Left hindlimb (tissue), 1 donor: ENCODE measurements around the gene COX4I1.

ENCODE experiments used
- DNase-seq: peaks from one replicate; pipeline ENCODE4 v3.0.0-alpha.2; 2018

COX4I1 gene

GRCh38 chr16:85799497-85800320 lies at the start of gene COX4I1, which contains the start of gene EMC8:
COX4I1 (plus strand) TSS chr16:85799695; CDS start chr16:85801206, 1,511 bp downstream.
EMC8 (minus strand) TSS chr16:85799544; CDS start chr16:85799295, 249 bp downstream.
- peak; percentile 94 for DNase-seq

- DNase-seq, result no peak
These were observed 49.7 kb upstream of the COX4I1 start for GRCh38 chr16:85749771-85750145.

- DNase-seq, result peak; percentile 62
These were observed 49.2 kb upstream of the COX4I1 start for GRCh38 chr16:85750146-85750826.

- no peak for DNase-seq
These were observed 48.4 kb upstream of the COX4I1 start, which contains the start of gene C16orf74 for GRCh38 chr16:85750827-85751697. C16orf74 (minus strand) TSS chr16:85751096; CDS start chr16:85735217, 15,879 bp downstream.

DNA sequence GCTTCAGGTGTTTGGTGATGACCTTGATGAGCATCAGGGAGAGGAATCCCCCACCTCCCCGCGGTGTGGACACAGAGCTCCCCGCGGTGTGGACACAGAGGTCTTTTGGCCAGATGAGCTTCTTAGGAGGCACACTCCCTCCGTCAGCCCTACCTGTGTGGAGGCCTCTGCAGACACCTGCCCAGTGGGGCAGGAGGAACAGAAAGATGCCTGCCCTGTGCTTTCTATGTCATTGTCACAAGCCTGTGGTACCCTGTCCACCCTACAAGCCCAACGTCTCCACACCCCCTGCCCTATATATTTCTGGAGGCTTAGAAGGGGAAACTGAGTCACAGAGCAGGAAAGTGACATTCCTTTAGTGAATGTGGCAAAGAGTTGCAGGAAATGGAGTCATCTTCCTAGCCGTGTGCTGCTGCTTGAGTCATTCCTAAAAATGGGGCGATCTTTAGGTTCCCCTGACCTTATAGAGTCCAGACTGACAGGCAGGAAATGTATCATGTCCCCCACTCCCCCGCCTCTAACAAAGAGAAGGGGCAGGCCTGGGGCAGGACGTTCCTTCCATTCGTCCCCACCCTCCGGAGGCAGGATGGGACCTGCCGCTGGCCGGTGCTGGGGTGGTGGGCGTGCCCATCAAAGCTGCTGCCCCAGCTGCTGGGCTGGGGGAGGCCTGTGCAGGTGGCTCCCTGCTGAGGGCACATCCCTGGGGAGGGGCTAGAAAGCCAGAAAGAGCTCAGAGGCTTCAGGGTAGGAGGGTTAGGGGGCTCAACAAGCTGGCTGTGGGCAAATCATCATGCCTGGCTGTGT lies 47.6 kb upstream of the COX4I1 start:
- no peak for DNase-seq

DNA sequence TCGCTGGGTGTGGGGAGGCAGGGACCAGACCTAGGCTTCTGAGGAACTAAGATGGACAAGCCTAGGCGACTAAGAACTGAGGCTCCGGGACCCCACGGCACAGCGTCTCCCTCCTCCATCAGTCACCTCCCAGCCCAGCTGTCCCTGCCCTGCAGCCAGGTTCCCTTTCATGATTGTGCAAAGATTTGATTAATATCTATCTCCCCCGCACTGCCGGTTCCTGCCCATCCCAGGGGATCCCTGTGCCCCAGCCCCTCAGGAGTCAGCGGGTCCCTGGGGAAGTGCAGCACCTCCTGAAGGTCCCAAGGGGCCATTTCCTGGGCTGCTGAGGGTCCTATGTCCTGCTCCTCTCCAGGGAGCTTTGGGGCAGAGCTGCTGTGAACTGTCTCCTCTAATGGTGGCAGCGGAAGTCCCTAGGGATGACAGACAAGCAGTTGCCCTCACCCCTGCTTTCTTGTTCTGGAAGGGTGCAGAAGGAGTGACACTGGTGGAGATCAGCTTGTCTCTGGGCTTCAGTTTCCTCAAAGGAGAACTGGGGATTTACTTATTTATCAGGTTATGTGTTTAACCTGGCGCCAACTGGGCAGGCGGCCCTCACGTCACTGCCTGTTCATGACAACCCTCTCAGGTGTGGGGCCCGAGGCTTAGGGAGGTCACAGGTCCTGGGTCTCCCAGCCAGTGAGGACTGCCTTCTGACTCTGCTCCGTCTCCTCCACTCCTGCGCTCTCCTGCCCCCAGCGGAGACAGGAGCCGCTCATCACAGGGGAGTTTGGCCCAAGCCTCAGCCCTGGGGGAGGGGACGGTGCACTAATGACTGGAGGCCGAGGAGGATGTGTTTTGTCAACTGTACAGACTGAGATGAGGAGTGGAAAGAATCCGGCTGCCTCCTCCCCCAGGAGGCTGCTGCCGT lies 46.7 kb upstream of the COX4I1 start:
- DNase-seq, result no peak

DNA sequence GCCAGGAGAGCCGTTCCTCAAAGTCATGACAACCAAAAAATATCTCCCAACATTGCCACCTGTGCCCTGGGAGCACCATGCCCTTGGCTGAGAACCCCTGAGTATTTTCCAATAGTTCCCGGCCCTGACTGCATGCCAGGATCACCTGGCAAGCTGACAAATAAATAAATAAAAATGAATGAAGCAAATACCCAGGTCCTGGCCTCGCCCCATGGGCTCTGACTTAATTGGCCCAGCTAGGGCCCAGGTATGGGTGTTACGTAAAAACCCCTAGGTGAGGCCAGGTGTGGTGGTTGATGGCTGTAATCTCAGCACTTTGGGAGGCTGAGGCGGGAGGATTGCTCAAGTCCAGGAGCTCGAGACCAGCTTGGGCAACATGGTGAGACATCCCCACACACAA lies 45.9 kb upstream of the COX4I1 start:
- no peak for DNase-seq

DNA sequence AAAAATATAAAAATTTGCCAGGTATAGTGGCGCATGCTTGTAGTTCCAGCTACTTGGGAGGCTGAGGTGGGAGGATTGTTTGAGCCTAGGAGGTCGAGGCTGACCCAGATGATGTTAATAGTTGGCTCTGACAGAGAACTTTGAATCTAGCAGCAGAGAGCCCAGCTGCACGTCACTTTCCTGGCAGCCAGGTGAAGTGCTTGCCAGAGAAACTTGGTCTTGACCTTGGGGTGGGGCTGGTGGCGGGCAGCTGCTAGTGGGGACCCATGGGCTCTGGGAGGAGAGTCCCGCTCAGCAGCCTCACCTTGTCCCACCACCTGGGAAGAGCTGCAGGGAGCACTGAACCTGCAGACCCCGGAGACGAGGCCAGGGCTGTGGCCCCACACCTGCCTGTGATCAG lies 45.5 kb upstream of the COX4I1 start:
- DNase-seq, result no peak

DNA sequence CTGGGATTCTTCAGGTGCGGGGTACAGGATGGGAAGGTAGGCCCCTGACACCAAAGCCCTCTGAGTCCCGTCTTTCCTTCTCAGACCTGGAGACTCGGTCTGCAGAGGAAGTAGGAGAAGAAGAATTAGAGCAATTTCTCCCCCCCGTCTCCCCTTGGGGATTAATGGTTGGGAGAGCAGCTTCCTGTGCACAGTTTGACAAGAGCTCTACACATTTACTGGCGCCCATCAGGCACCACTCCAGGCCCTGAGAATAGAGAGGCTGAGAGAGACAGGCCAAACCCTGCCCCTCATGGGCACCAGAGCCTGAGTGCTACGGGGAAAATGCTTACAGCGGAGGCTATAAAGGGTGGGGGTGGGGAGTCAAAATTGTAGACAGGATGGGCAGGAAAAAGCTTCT lies 45.1 kb upstream of the COX4I1 start:
- no peak for DNase-seq

DNA sequence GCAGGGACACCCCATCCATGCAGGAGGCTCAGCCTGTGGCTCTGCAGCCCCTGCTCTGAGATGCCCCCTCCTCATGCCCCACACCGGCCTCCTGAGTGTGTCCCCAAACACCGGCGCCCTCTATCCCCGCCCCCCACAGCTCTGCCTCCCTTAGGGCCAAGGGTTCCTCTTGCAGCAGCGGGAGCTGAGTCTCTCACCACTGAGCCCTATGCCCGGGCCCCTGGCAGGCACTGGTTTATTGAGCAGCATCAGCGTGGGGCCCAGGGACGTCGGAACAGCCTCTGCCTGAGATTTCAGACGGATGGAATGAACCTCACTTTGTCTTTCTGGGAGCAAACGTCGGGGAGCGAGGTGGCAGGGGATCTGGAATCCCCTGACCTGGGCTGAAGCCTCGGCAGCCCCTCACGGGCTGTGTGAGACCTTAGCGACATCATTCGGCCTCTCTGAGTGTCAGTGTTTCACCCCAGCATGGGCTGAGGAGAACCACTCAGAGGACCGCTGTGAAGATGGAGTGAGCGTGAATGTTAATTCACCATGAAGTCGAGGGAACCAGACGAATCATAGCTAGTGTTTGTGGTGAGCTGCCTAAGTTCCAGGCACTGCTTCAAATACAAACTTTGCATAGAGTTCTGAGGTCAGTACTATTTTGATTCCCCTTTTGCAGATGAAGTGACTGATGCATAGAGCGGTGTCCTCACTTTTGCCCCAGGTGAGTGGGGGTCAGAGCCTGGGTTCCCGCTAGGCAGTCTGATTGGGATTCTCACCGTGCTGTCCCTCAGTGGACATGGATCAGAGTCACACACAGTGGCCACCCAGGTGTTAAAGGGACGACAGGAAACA lies 43.3 kb upstream of the COX4I1 start:
- no peak for DNase-seq

- no peak for DNase-seq
These were observed 42.1 kb upstream of the COX4I1 start for GRCh38 chr16:85757341-85757822.

- DNase-seq, result no peak
These were observed 40.4 kb upstream of the COX4I1 start for GRCh38 chr16:85759136-85759535.

GRCh38 chr16:85759631-85760419 lies 39.7 kb upstream of the COX4I1 start:
- no peak for DNase-seq

DNA sequence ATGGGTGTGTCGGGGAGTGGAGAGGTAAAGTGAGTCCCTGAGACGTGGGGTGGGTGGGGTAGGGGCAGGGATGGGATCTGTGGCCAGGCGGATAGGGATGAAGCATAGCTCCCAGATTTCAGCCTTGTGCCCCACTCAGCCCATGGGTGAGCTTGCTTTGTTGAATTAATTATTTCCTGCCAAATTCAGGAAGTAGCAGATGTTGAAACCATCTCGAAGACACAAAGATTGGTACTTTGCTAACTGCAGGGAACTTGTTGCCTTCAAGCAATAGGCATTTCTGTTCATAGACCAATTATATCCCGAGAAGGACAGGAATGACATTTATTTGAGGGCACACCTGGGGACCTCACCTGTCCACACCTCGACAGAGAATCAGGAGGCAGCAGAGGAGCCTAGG lies 37.6 kb upstream of the COX4I1 start:
- DNase-seq, result no peak

DNA sequence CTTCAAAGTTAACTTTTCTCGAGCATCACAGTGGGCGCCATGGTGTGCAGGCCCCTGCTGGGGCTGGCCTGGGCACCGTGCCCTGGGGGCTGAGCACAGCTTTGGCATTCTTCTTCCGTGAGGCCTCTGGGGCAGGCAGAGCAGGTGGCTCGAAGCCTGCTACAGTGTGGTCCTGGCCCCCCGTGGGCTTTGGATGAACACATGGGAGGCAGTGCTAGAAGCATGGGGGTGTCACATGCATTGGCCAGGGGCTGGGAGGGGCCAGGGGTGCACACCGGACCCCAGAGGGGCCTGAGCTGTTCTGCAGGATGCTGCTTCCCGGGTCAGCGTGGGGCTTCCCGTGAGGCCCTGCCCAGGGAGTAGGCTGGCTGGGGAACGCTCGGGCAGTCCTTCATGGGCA lies 36.5 kb upstream of the COX4I1 start:
- no peak for DNase-seq

DNA sequence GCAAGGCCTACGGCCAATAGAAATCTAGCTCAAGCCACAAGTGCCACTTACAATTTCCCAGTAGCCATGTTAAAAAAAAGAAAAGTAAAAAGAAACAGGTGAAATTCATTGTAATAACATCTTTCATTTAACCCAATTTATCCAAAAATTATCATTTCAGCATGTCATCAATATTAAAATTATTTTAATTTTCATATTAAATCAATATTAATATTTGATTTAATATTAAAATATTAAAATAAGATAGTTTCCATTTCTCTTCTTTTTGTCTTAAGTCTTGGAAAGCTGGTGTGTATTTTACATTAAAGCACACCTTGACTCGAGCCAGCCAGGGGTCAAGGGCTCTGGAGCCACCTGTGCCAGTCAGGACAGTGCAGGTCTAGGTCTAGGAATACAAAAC lies 35.9 kb upstream of the COX4I1 start:
- no peak for DNase-seq

- DNase-seq, result no peak
These were observed 34.3 kb upstream of the COX4I1 start for GRCh38 chr16:85765211-85765610.

GRCh38 chr16:85765767-85766166 lies 33.7 kb upstream of the COX4I1 start:
- DNase-seq, result no peak

- no peak for DNase-seq
These were observed 32.0 kb upstream of the COX4I1 start for GRCh38 chr16:85767531-85767930.
